ENCODE results near the gene NTNG2. TPM values are rescaled to one million over a fixed set of nuclear protein-coding genes. Genes with fewer than 3 reads are reported as not detected.

NTNG2 gene
- total and polyA plus RNA-seq, 2 donors (not counting 3 experiments of a cell fraction or from before 2014, with no cell fraction given) = 0.08 to 0.88 TPM

GRCh38 chr9:132243156-132244074, 81.6 kb downstream of the NTNG2 start:
- H3K4me2 ChIP-seq (ENCODE audit: insufficient read depth, low read length) = no peak overlapping the region
- FAIRE-seq (no peak), DNase-seq (ENCODE audit: low read depth, low spot score) (no peak)
- H3K4me3 ChIP-seq (replicated peaks in 1 of 3; ENCODE audit: insufficient read depth in 1 of 3, low read depth in 1 of 3, low read length in 3 of 3) = no peak overlapping the region
- H2AFZ ChIP-seq (ENCODE audit: low read depth, low read length) = no peak overlapping the region
- H3K79me2 ChIP-seq (ENCODE audit: control insufficient read depth, insufficient read depth, low read length) = no peaks in the 10 kb centered on the region
- peaks cover 4 to 5% of the 10 kb centered on the region in 2 experiments for H3K27me3 ChIP-seq (ENCODE audit: control insufficient read depth in 2 of 2, insufficient read depth in 2 of 2, low read length in 2 of 2)
- ChIA-PET POLR2A (no interaction called here), CTCF (interaction anchor here (1.4 kb wide), 1 partner anchor 16 kb away, joined by 4 read pairs; no protein-coding TSS in a partner anchor)
- dilution Hi-C loops (cut with MboI; ENCODE audit: extremely low pct_ligation_motif_present, low sequenced_read_pairs) (no loop called here), intact Hi-C loops (cut with micrococcal nuclease) (no loop called here)
- TF ChIP-seq CTCF (IDR thresholded peaks at IDR 0.05; ENCODE audit: extremely low read depth in 1 of 2, insufficient read depth in 1 of 2, low read depth in 1 of 2, low read length in 2 of 2) = no peak
- H4K20me1 ChIP-seq (replicated peaks; ENCODE audit: control insufficient read depth, extremely low read depth, insufficient read depth, low read length) = no peaks in the 10 kb centered on the region
- no peak overlapping the region for H3K27ac ChIP-seq (ENCODE audit: insufficient read depth, low read depth, low read length)
- no peaks in the 10 kb centered on the region for H3K9me3 ChIP-seq (replicated peaks; ENCODE audit: control insufficient read depth, insufficient read depth, low read length)
- no peak overlapping the region for H3K9ac ChIP-seq (replicated peaks; ENCODE audit: extremely low read depth, insufficient read depth, low read length)
- no peaks in the 10 kb centered on the region for H3K9me1 ChIP-seq (replicated peaks; ENCODE audit: control insufficient read depth, extremely low read depth, insufficient read depth, low read length)
- no peaks in the 10 kb centered on the region for H3K36me3 ChIP-seq (ENCODE audit: control insufficient read depth in 2 of 2, extremely low read depth in 1 of 2, insufficient read depth in 2 of 2, low read length in 2 of 2)
- BruUV-seq (replicated peaks) = no TSS peak
- H3K4me1 ChIP-seq (ENCODE audit: control insufficient read depth, extremely low read depth, insufficient read depth, low read length) = peaks cover 7% of the 10 kb centered on the region
